Esophagus (tissue), 2 donors: ENCODE measurements around the gene VSTM4. TPM values are rescaled to one million over a fixed set of nuclear protein-coding genes. Genes with fewer than 3 reads are reported as not detected.

Experiments
- H3K27ac ChIP-seq, 2 donors: one replicate each; pipeline ENCODE4 v1.5.1; 2013; ENCODE audit warnings: low read depth in 2 of 2, mild to moderate bottlenecking in 2 of 2, inconsistent platforms in 1 of 2, low read length in 1 of 2, moderate library complexity in 1 of 2
- H3K27me3 ChIP-seq, 2 donors: one replicate each; pipeline ENCODE4 v1.6.1; 2013; ENCODE audit warnings: low read length in 2 of 2, control low read depth in 1 of 2, mild to moderate bottlenecking in 1 of 2; ENCODE audit not compliant: insufficient read depth in 2 of 2, control insufficient read depth in 1 of 2
- H3K36me3 ChIP-seq, 2 donors: one replicate each; pipeline ENCODE4 v1.6.1; 2013; ENCODE audit warnings: low read length in 1 of 2; ENCODE audit not compliant: control insufficient read depth in 2 of 2, insufficient read depth in 2 of 2
- H3K4me1 ChIP-seq, 2 donors: one replicate each; pipeline ENCODE4 v1.6.1; 2013; ENCODE audit warnings: low read length in 1 of 2; ENCODE audit not compliant: control insufficient read depth in 2 of 2, insufficient read depth in 2 of 2
- H3K4me3 ChIP-seq, 2 donors: one replicate each; pipeline ENCODE4 v1.5.1; 2013; ENCODE audit warnings: low read length in 2 of 2, mild to moderate bottlenecking in 2 of 2, low read depth in 1 of 2, moderate library complexity in 1 of 2
- H3K9me3 ChIP-seq, 2 donors: one replicate each; pipeline ENCODE4 v1.6.1; 2013; ENCODE audit warnings: mild to moderate bottlenecking in 2 of 2, low read depth in 1 of 2, low read length in 1 of 2, moderate library complexity in 1 of 2; ENCODE audit not compliant: control insufficient read depth in 2 of 2, insufficient read depth in 1 of 2
- WGBS, 2 donors: extraction: QIAGEN DNeasy Blood & Tissue Kit; methylation state at CpG; one replicate each; pipeline ENCODE4 v1.1.7; 2013; 5-methylcytosine and 5-hydroxymethylcytosine counted together
- polyA plus RNA-seq, 2 donors: library from polyadenylated mRNA; stranded (reverse); fragments of 200-250 nt; gene quantifications; one replicate each; pipeline ENCODE4 v1.2.3, GENCODE V29; 2013
- donor health status: healthy with polysubstance abuse.
- donor health status: Bipolar disorder and iron deficiency.

The VSTM4 gene
- polyA plus RNA-seq, 2 donors: 0.31 to 1.2 TPM

DNA sequence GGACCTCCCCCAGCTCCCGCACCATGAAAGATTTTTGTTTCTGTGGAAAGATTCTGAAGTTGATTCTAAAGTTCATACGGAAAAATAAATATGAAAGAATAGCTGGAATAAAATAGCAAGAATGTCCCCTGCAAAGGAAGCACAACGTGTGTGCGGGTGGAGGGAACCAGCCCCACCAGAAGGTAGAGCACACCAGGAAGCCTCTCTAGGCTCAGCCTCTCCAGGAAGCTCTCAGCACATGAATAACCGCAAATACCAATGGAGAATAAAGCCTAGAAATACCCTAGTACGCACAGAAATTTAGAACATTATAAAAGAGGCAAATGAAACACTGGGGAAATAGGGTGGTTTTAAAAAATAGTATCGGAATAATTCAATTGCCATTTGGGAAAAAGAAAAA lies 43.1 kb upstream of the VSTM4 start:
- 71 to 80% methylated on average over 7 of the region's 7 CpGs for WGBS, 2 donors
- no peaks in the 10 kb centered on the region for H3K27me3 ChIP-seq

DNA sequence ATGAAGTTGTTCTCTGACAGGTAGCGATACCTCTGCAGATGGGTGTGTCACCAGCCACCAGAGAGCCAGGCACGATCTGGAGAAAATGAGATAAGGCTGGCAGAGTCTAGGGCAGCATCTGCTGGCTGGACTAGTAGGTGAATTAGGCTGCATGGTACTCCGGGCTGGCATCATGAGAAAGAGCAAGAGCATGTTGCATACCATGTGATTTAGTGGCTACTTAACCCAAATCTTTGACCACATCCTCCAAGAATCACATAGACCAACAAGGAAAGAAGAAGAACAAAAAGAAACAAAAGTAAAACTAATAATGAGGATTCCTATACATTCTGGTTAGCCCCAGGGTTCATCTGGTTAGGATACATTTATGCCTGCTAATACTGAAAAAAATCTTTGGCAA lies 41.9 kb upstream of the VSTM4 start:
- Histone ChIP-seq H3K4me1 (peaks cover 0 to 2% of the 10 kb centered on the region in 2 donors), H3K36me3 (no peaks in the 10 kb centered on the region), H3K9me3 (no peaks in the 10 kb centered on the region), H3K27me3 (no peaks in the 10 kb centered on the region), H3K27ac (no peak overlapping the region), H3K4me3 (no peak overlapping the region)
- 82 to 93% methylated on average over 3 of the region's 3 CpGs for WGBS, 2 donors

More for the DNA sequence above, 43.1 kb upstream of the VSTM4 start:
- Histone ChIP-seq H3K27ac (no peak overlapping the region), H3K4me1 (peaks cover 0 to 2% of the 10 kb centered on the region in 2 donors), H3K9me3 (no peaks in the 10 kb centered on the region), H3K36me3 (no peaks in the 10 kb centered on the region), H3K4me3 (no peak overlapping the region)

DNA sequence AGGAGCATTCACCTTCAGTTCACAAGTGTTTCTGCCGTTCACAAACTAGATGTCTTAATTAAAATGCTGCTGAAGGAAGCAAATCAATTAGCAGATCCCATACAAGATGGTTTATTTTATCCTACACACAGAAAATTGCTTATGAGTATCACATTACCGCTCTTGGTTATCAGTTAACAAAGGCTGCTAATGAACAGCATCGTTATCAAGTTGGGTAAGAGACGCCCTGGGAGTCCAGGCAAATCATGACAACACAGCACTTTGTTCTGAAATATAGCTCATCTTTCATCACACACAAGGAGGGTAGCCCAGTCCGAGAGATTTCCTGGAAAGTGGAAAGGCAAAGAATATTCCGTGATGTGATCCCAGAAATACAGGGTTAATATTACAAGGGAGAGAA lies 39.3 kb upstream of the VSTM4 start:
- 83 to 91% methylated on average over 6 of the region's 6 CpGs for WGBS, 2 donors
- Histone ChIP-seq H3K9me3 (no peaks in the 10 kb centered on the region), H3K36me3 (no peaks in the 10 kb centered on the region), H3K27ac (no peak overlapping the region), H3K27me3 (no peaks in the 10 kb centered on the region), H3K4me1 (no peaks in the 10 kb centered on the region), H3K4me3 (no peak overlapping the region)

- no peaks in the 10 kb centered on the region for H3K27me3 ChIP-seq
- WGBS, 2 donors: 95 to 100% methylated on average over 1 of the region's 1 CpG
- no peak overlapping the region for H3K27ac ChIP-seq
- H3K4me3 ChIP-seq: no peak overlapping the region
- no peaks in the 10 kb centered on the region for H3K9me3 ChIP-seq
- no peaks in the 10 kb centered on the region for H3K36me3 ChIP-seq
- no peaks in the 10 kb centered on the region for H3K4me1 ChIP-seq
These were observed 38.6 kb upstream of the VSTM4 start for GRCh38 chr10:49153971-49154370.

DNA sequence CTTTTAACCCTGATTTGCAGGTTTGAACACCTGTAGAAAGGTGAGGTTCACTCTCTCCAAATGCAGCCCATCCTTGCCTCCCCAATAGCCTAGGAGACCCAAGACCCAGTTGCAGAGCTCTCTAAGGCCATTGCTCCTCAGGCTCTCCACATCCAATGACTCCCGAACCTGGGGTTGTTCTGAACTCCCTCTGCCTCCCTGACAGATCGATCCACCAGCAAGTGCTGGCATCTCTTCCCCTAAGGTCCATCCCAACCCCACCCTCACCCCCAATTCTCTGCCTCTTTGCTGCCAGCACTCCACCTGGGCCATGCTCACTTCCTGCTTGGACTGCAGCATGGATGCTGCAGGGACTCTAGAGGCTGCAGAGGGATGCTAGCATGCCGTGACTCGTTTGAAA lies 37.8 kb upstream of the VSTM4 start:
- Histone ChIP-seq H3K4me3 (no peak overlapping the region), H3K36me3 (no peaks in the 10 kb centered on the region), H3K9me3 (no peaks in the 10 kb centered on the region), H3K27me3 (no peaks in the 10 kb centered on the region), H3K27ac (no peak overlapping the region), H3K4me1 (no peaks in the 10 kb centered on the region)
- WGBS, 2 donors: 50 to 55% methylated on average over 4 of the region's 4 CpGs

GRCh38 chr10:49152663-49153062 lies 37.3 kb upstream of the VSTM4 start:
- Histone ChIP-seq H3K9me3 (no peaks in the 10 kb centered on the region), H3K27ac (no peak overlapping the region)
- 59 to 75% methylated on average over 4 of the region's 4 CpGs for WGBS, 2 donors

DNA sequence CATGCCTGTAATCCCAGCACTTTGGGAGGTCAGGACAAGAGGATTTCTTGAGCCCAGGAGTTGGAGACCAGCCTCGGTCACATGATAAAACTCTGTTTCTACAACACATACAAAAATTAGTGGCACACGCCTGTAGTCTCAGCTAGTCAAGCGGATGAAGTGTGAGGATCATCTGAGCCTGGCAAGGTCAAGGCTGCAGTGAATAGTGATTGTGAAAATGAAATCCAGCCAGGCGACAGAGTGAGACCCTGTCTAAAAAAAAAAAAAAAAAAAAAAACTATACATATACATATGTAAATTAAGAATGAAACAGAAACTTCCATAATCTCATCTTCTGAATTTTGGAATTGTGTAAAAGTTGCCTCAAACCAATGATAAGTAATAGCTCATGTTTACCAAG lies 36.7 kb upstream of the VSTM4 start:
- Histone ChIP-seq H3K9me3 (no peaks in the 10 kb centered on the region), H3K4me3 (no peak overlapping the region), H3K4me1 (no peaks in the 10 kb centered on the region), H3K27ac (no peak overlapping the region), H3K36me3 (no peaks in the 10 kb centered on the region), H3K27me3 (no peaks in the 10 kb centered on the region)
- WGBS, 2 donors: 92 to 93% methylated on average over 4 of the region's 4 CpGs

More at GRCh38 chr10:49152663-49153062, 37.3 kb upstream of the VSTM4 start:
- Histone ChIP-seq H3K4me1 (no peaks in the 10 kb centered on the region), H3K27me3 (no peaks in the 10 kb centered on the region), H3K36me3 (no peaks in the 10 kb centered on the region), H3K4me3 (no peak overlapping the region)

DNA sequence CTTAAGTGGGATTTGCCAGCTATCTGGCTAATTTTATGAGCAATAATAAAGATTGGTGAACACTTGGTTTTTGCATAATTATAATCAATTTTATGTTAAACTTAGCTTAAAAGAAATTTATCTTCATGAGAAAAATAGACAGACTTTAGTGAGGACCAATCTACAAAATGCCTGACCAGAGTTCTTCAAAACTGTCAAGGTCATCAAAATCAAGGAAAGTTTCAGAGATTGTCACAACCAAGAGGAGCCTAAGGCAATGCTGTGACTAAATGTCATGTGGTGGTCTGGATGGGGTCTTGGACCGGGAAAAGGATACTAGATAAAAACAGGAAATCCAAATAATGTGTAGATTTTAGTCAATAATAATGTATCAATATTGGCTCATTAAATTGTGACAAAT lies 36.2 kb upstream of the VSTM4 start:
- 81 to 92% methylated on average over 1 of the region's 1 CpG for WGBS, 2 donors
- Histone ChIP-seq H3K27ac (no peak overlapping the region), H3K27me3 (no peaks in the 10 kb centered on the region), H3K36me3 (no peaks in the 10 kb centered on the region), H3K4me1 (no peaks in the 10 kb centered on the region), H3K4me3 (no peak overlapping the region), H3K9me3 (no peaks in the 10 kb centered on the region)

DNA sequence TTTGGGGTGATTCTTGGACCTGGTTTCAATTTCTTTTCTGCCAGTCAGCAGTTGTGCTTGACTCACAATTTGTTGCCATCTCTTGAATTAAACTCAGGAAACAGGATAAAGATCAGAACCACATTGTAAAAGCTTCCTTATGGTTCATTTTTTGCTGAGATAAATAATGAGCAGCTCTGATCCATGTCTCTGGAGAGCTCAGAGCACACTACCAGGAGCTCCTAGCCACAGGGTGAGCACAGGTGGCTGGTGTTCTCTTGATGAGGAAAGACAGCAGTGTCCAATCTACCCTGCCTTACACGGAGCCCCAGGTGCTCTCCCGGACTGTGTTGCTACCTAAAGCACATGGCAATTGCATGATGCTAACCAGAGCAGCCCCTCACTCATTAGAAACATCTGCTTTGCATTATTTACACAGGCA lies 35.7 kb upstream of the VSTM4 start:
- H3K4me1 ChIP-seq: no peaks in the 10 kb centered on the region
- H3K4me3 ChIP-seq: no peak overlapping the region
- no peaks in the 10 kb centered on the region for H3K27me3 ChIP-seq
- H3K9me3 ChIP-seq: no peaks in the 10 kb centered on the region
- 53 to 61% methylated on average over 2 of the region's 2 CpGs for WGBS, 2 donors
- H3K27ac ChIP-seq: no peak overlapping the region
- no peaks in the 10 kb centered on the region for H3K36me3 ChIP-seq

GRCh38 chr10:49150426-49150825 lies 35.1 kb upstream of the VSTM4 start:
- WGBS, 2 donors: 56 to 71% methylated on average over 5 of the region's 5 CpGs
- Histone ChIP-seq H3K36me3 (no peaks in the 10 kb centered on the region), H3K4me3 (no peak overlapping the region), H3K4me1 (no peaks in the 10 kb centered on the region), H3K9me3 (no peaks in the 10 kb centered on the region), H3K27me3 (no peaks in the 10 kb centered on the region), H3K27ac (no peak overlapping the region)
